HG02610 (cell line): ENCODE data around the gene MIDN.
"Not testable (repeated sequence)": the region's sequence is repeated elsewhere in the genome, so short reads cannot be mapped to it uniquely, and the experiment has no call there.

ENCODE experiments used
- ATAC-seq: cut with Tn5 transposase; IDR thresholded peaks from one replicate; pipeline ENCODE4 v1.9.1; 2021; ENCODE audit warnings: mild to moderate bottlenecking, moderate library complexity; ENCODE audit not compliant: unreplicated experiment

The MIDN gene

DNA sequence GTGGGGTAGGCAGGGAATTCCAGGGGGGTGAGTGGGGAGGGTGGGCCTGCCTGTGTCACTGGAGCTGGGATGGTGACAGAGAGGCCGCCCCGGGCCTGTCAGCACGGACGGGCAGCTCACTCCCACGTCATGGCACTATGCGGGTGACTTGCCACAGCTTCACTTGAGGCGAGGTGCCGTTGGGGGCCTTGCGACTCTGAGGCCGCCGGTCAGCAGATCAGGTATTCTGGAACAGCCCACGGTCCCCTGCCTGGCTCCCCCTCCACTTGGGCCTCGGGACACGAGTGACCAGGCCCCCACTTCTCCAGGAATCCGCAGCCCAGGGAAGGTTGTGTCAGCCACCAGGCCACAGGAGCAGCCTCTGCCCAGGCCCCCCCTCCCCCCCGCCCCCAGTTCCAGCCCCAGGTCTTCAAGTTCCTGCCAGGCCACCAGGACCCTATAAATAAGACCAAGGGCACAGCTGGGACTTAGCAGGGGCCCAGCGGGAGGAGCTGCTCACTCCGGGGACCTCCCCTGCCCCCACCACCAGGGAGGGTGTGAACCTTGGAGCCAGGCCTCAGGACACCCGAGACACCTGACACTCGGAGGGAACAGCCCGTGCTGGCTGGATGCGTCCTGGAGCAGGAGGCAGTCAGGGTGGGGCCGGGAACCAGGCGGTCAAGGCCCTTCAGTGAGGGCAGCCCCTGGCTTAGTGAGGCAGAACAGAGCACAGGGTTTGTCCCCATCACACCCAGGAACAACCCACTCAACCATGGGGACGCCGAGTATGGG, 2.7 kb upstream of the MIDN start:
- ATAC-seq: no peak

DNA sequence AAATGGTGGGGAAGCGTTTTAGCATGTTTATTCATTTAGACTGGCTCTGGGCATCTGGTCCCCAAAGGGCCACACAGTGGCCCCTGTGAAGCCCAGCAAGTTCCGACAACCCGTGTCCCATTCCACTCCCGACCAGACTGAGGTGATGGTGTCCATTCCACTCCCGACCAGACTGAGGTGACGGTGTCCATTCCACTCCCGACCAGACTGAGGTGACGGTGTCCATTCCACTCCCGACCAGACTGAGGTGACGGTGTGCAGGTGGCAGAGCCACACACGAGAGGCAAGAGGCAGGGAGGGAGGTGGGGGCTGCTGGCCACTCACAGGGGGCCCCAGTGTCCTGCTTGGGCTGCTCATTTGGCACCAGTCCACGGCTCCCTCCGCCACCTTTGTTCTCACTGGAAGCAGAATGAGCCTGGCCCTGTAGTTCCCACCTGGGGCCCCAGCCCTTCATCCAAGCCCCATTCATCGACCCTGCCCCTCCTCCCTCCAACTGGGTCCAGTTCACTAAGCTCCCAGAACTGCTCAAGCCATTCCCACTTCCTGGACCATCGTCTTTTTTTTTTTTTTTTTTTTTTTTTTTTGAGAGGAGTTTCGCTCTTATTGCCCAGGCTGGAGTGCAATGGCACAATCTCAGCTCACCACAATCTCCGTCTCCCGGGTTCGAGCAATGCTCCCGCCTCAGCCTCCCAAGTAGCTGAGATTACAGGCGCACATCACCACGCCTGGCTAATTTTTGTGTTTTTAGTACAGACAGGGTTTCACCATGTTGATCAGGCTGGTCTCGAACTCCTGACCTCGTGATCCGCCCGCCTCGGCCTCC, 1.9 kb upstream of the MIDN start:
- not testable (repeated sequence) for ATAC-seq

GRCh38 chr19:1247748-1248138, 640 bp upstream of the MIDN start:
- no peak for ATAC-seq

GRCh38 chr19:1248786-1249297, 459 bp downstream of the MIDN start:
- peak; percentile 15 for ATAC-seq

DNA sequence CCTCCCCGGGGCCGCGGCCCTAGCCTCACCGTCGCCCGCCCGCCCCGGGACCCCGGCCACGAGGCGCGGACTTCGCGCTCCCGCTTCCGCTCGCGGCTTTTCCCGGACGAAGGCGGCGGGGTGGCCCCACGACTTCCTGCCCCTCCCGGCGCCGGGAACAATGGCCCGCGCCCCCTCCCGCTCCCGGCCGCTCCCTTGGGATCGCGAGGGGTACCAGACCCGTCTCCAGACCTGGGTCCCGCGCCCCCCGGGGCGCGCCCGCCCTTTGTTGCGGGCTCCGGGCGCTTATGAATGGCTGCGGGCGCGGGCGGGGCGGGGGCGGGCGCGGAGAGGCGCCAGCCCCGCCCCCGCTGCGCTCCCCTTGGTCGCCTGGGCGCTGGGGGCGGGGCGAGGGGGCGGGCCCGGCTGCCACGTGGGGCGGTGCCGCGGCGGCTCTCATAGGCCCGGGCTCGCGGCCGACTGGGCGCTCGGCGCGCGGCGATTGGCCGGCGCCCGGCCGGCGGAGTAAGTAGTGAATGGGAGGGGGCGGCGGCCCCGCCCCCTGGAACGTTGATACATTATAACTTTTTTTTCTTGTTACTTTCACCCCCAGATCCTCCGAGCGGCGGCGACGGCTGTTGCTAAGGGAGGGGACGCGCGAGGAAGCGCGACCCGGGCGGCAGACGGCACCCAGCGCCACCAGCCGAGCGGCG, 1.1 kb downstream of the MIDN start:
- ATAC-seq: peak; percentile 39

DNA sequence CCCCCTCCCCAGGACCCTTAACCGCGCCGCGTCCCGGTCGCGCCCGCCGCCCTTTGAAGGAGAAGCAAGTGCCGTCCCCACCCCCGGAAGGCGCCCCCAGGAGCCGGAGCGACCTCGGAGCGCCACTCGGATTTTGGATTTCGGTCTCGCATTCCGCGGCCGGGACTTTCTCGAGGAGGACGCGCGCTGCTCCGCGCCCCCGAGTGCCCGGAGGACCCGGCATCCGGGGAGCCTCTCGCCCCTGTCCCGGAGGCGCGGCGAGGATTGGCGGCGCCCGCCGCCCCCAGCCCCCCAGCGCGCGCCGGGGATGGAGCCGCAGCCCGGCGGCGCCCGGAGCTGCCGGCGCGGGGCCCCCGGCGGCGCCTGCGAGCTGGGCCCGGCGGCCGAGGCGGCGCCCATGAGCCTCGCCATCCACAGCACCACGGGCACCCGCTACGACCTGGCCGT, 1.6 kb downstream of the MIDN start:
- ATAC-seq: no peak

GRCh38 chr19:1250437-1251260, 2.3 kb downstream of the MIDN start:
- no peak for ATAC-seq

GRCh38 chr19:1251330-1252220, 3.2 kb downstream of the MIDN start:
- ATAC-seq: no peak

GRCh38 chr19:1252221-1252820, 3.9 kb downstream of the MIDN start:
- ATAC-seq: no peak

GRCh38 chr19:1252821-1253513, 4.6 kb downstream of the MIDN start:
- no peak for ATAC-seq

- no peak for ATAC-seq
Measured at GRCh38 chr19:1253514-1254080, 5.2 kb downstream of the MIDN start.

- no peak for ATAC-seq
Measured at GRCh38 chr19:1254081-1254527, 5.7 kb downstream of the MIDN start.

DNA sequence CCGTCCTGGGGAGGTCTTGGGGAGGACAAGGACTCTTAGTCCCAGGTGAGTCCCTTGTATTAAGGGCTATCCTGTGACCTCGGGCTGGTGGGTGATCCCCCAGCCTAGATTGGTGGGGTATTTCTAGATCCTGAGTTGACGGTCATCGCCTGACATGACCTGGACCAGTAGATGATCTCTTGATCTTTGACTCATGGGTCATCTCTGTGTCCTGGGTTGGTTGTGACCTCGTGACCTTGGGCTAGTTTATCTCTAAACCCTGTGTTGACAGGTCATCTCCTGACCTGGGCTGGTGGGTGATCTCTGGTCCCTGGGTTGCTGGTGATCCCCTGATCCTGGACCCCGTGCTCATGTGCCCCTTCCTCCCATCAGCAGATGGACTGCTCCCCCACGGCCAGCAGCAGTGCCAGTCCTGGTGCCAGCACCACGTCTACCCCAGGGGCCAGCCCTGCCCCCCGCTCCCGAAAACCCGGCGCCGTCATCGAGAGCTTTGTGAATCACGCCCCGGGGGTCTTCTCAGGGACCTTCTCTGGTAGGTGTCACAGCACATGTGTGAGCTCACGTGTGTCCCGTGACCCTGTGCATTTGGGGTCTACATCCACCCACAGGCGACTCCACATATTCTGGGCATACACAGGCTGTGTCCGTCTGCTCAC, 6.3 kb downstream of the MIDN start:
- no peak for ATAC-seq

DNA sequence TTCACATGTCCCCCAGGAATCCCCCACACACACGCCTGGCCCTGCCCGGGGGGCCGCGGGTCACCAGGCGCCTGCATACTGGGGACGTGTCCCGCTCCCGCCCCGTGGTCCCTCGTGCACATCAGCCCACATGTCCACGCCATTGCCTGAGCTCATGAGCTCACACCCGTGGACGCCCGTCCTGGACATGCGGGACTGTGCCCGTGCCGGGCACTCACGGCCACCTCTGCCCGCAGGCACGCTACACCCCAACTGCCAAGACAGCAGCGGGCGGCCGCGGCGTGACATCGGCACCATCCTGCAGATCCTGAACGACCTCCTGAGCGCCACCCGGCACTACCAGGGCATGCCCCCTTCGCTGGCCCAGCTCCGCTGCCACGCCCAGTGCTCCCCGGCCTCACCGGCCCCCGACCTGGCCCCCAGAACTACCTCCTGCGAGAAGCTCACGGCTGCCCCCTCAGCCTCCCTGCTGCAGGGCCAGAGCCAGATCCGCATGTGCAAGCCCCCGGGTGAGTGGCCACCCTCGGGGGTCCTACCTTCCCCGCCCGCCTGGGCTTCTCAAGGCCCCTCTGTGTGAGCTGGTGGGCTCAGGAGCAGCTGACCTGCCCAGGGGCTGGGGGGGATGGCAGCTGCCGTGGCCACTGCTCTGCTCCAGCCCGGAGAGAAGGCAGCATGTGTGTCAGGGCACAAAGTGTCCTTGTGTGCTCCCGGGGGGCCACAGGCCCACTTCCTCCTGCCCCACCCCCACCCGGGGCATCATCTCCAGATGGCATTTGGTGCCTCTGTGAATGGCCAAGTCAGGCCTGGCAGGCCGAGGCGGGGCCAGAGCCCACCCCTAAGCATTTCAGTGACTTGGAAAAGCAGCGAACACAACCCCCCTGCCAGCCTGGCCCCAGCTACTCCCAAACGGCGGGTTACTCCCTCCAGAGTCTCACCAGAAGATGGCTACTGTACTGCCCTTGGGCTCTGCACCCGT, 7.1 kb downstream of the MIDN start:
- ATAC-seq: no peak

DNA sequence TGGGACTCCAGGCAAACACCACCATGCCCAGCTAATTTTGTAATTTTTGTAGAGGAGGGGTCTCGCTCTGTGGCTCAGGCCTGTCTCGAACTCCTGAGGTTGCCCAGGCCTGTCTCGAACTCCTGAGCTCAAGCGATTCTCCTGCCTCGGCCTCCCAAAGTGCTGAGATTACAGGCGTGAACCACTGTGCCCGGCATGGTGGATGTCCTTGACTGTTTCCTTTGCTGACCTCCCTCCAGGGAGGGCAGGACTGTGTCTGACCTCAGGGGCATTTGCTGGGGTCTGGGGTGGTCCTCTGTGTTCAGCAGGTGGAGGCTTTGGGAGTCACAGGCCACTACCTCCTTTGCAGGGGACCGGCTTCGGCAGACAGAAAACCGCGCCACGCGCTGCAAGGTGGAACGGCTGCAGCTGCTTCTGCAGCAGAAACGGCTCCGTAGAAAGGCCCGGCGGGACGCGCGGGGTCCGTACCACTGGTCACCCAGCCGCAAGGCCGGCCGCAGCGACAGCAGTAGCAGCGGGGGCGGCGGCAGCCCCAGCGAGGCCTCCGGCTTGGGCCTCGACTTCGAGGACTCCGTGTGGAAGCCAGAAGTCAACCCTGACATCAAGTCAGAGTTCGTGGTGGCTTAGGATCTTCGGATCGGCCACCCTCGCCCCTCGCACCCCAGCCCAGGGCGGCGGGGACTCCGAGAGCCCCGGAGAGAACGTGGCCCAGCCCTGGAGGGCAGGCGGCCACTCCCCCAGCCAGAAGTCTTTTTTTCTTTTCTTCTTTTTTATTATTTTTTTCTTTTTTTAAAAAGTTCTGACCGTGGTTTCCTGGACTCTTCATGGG, 8.5 kb downstream of the MIDN start:
- ATAC-seq: no peak
